Measurements from ENCODE around the gene FRMD4B. TPM values are rescaled to one million over a fixed set of nuclear protein-coding genes. Genes with fewer than 3 reads are reported as not detected.
A peak's percentile ranks its signal among the peaks of the same experiment; 100 is the strongest.

FRMD4B gene
- total RNA-seq, 2 donors from 2014 or later, result 27.6 to 37.4 TPM

- no peak for ATAC-seq
- no peak for DNase-seq
- intact Hi-C loops (cut with DNase I, micrococcal nuclease), result no loop called here
Observed at GRCh38 chr3:69197922-69198530, 187.9 kb downstream of the FRMD4B start.

GRCh38 chr3:69197455-69197854 is 188.4 kb downstream of the FRMD4B start:
- no peak for DNase-seq
- intact Hi-C loops (cut with DNase I, micrococcal nuclease), result no loop called here
- no peak for ATAC-seq

GRCh38 chr3:69196876-69197275 is 189.0 kb downstream of the FRMD4B start:
- ATAC-seq (no peak), DNase-seq (no peak)
- intact Hi-C loops (cut with DNase I, micrococcal nuclease), result no loop called here

- ATAC-seq (no peak), DNase-seq (no peak)
- intact Hi-C loops (cut with DNase I, micrococcal nuclease), result no loop called here
Observed at GRCh38 chr3:69194431-69195165, 191.3 kb downstream of the FRMD4B start.

- ATAC-seq (peak; percentile 75), DNase-seq (no peak)
- intact Hi-C loops (cut with DNase I, micrococcal nuclease), result no loop called here
Observed at GRCh38 chr3:69193749-69194148, 192.1 kb downstream of the FRMD4B start.

- no peak for ATAC-seq
- intact Hi-C loops (cut with DNase I, micrococcal nuclease), result no loop called here
- DNase-seq, result no peak
Observed at GRCh38 chr3:69191516-69191915, 194.4 kb downstream of the FRMD4B start.

GRCh38 chr3:69189487-69189886 is 196.4 kb downstream of the FRMD4B start:
- DNase-seq, result no peak
- intact Hi-C loops (cut with DNase I, micrococcal nuclease), result no loop called here
- ATAC-seq, result no peak

- intact Hi-C loops (cut with DNase I, micrococcal nuclease), result no loop called here
- ATAC-seq (no peak), DNase-seq (no peak)
Observed at GRCh38 chr3:69186575-69187093, 199.3 kb downstream of the FRMD4B start.

- DNase-seq (no peak), ATAC-seq (no peak)
- intact Hi-C loops (cut with DNase I, micrococcal nuclease), result no loop called here
Observed at GRCh38 chr3:69182588-69183316, 203.1 kb downstream of the FRMD4B start.

GRCh38 chr3:69181592-69182211 is 204.2 kb downstream of the FRMD4B start:
- intact Hi-C loops (cut with DNase I, micrococcal nuclease), result no loop called here
- DNase-seq, result no peak
- ATAC-seq, result peak; percentile 46

- DNase-seq, result peak; percentile 32 to 47
- intact Hi-C loops (cut with DNase I, micrococcal nuclease), result no loop called here
- peak; percentile 84 for ATAC-seq
Observed at GRCh38 chr3:69180869-69181591, 204.9 kb downstream of the FRMD4B start.

- intact Hi-C loops (cut with DNase I, micrococcal nuclease), result no loop called here
- peak; percentile 22 for ATAC-seq
- DNase-seq, result no peak
Observed at GRCh38 chr3:69179740-69180372, 206.0 kb downstream of the FRMD4B start.

GRCh38 chr3:69178838-69179739 is 206.8 kb downstream of the FRMD4B start:
- DNase-seq (no peak), ATAC-seq (peak; percentile 66)
- intact Hi-C loops (cut with DNase I, micrococcal nuclease), result no loop called here

- no peak for DNase-seq
- no peak for ATAC-seq
- intact Hi-C loops (cut with DNase I, micrococcal nuclease), result no loop called here
Observed at GRCh38 chr3:69178082-69178481, 207.8 kb downstream of the FRMD4B start.

- no peak for DNase-seq
- no peak for ATAC-seq
- intact Hi-C loops (cut with DNase I, micrococcal nuclease), result no loop called here
Observed at GRCh38 chr3:69174871-69175737, 210.8 kb downstream of the FRMD4B start.

- DNase-seq (no peak), ATAC-seq (no peak)
- intact Hi-C loops (cut with DNase I, micrococcal nuclease), result no loop called here
Observed at GRCh38 chr3:69174445-69174844, 211.4 kb downstream of the FRMD4B start.

Measured in left colon (tissue), 2 donors.